GM12878 (cell line): ENCODE results near the gene ADM.

Source experiments
- BCL3 ChIP-seq: IDR thresholded peaks from 2 replicates; pipeline ENCODE4 v1.6.1; 2011; ENCODE audit warnings: borderline replicate concordance, low read depth, mild to moderate bottlenecking, moderate library complexity, low read length; ENCODE audit not compliant: insufficient read depth, poor library complexity, severe bottlenecking
- CHD2 ChIP-seq: IDR thresholded peaks from 2 replicates; pipeline ENCODE4 v1.6.1; 2011; ENCODE audit warnings: low read depth, low read length, improper control_type of control experiment, borderline replicate concordance
- CREM ChIP-seq: IDR thresholded peaks from 2 replicates; pipeline ENCODE4 v1.6.1; 2014; ENCODE audit warnings: antibody characterized with exemption, low read depth
- CTCF ChIP-seq, 3 experiments: IDR thresholded peaks in 2 of 3; conservative IDR thresholded peaks in 1 of 3; 2 replicates each; pipeline ENCODE4 v1.5.1; 2011; ENCODE audit warnings: low read depth in 3 of 3, low read length in 3 of 3, mild to moderate bottlenecking in 3 of 3, control low read depth in 2 of 3, moderate library complexity in 2 of 3, inconsistent platforms in 1 of 3, mixed read lengths in 1 of 3; ENCODE audit not compliant: control insufficient read depth in 2 of 3, insufficient read depth in 1 of 3; ENCODE audit errors: extremely low read depth in 1 of 3
- EZH2 ChIP-seq: IDR thresholded peaks from 2 replicates; pipeline ENCODE4 v1.6.1; 2012; ENCODE audit warnings: low read depth, mild to moderate bottlenecking, control low read depth, inconsistent platforms, low read length, borderline replicate concordance; ENCODE audit not compliant: control insufficient read depth
- FOS ChIP-seq: IDR thresholded peaks from 3 replicates; pipeline ENCODE4 v1.6.1; 2011; ENCODE audit warnings: borderline replicate concordance; ENCODE audit not compliant: insufficient read length; ENCODE audit errors: extremely low read depth
- FOXK2 ChIP-seq: fragments of 450-650 bp; IDR thresholded peaks from 2 replicates; pipeline ENCODE4 v1.6.1; 2017; ENCODE audit warnings: mild to moderate bottlenecking, moderate library complexity
- PBX3 ChIP-seq: IDR thresholded peaks from 2 replicates; pipeline ENCODE4 v1.6.1; 2011; ENCODE audit warnings: mild to moderate bottlenecking, low read depth, low read length, moderate library complexity; ENCODE audit not compliant: insufficient replicate concordance
- REST ChIP-seq: IDR thresholded peaks from 2 replicates; pipeline ENCODE4 v1.6.1; 2012; ENCODE audit warnings: mild to moderate bottlenecking, low read depth, low read length
- YY1 ChIP-seq: IDR thresholded peaks from 2 replicates; pipeline ENCODE4 v1.6.1; 2011; ENCODE audit warnings: low read depth, mild to moderate bottlenecking, low read length

- TF ChIP-seq YY1, result no peak
- TF ChIP-seq CHD2, result no peak
- TF ChIP-seq BCL3, result no peak
- no peak for TF ChIP-seq CTCF (IDR thresholded peaks at IDR 0.05 in 2 of 3, conservative IDR thresholded peaks at IDR 0.05 in 1 of 3; ENCODE audit: control insufficient read depth in 2 of 3, extremely low read depth in 1 of 3, insufficient read depth in 1 of 3, low read depth in 3 of 3, low read length in 3 of 3)
- no peak for TF ChIP-seq EZH2
- TF ChIP-seq CREM, result no peak
- TF ChIP-seq FOXK2, result no peak
- no peak for TF ChIP-seq FOS
- TF ChIP-seq REST, result no peak
- no peak for TF ChIP-seq PBX3
These were observed 36.0 kb upstream of the ADM start for GRCh38 chr11:10268746-10269488.
